IMR-90 (cell line): ENCODE results near the gene MND1. TPM values are rescaled to one million over a fixed set of nuclear protein-coding genes. Genes with fewer than 3 reads are reported as not detected.

Experiments
- ATAC-seq: fragments of 200-7000 bp; cut with Tn5 transposase; 2 replicates; pipeline ENCODE4 v1.9.1; 2020; ENCODE audit warnings: low read depth, mild to moderate bottlenecking, moderate library complexity
- BruUV-seq: library from RNA; stranded (reverse); fragments of 400-500 nt; replicated peaks from 2 replicates; lab custom pipeline; 2021; lab: Mats Ljungman, UMichigan
- CTCF ChIA-PET: fragments of 300-600 bp; formaldehyde crosslinking; extraction: SDS; loops from one replicate; lab custom pipeline; 2021; ENCODE audit warnings: antibody characterized with exemption; lab: Yijun Ruan, JAX
- POLR2A ChIA-PET: fragments of 300-600 bp; sonication (Branson Sonifier 250); formaldehyde crosslinking; loops from one replicate; lab custom pipeline; 2022; ENCODE audit warnings: antibody characterized with exemption; ENCODE audit not compliant: unreplicated experiment; lab: Charles Lee
- DNase-seq: peaks from one replicate; pipeline ENCODE4 v3.0.0; 2013
- H2AFZ ChIP-seq: replicated peaks from 2 replicates; pipeline ENCODE3; 2013; ENCODE audit warnings: low read length, mild to moderate bottlenecking; ENCODE audit not compliant: poor library complexity
- H2AK5ac ChIP-seq: 2 replicates; pipeline ENCODE4 v1.6.1; 2013; ENCODE audit warnings: low read depth, low read length, inconsistent platforms
- H2AK9ac ChIP-seq: replicated peaks from 2 replicates; pipeline ENCODE3; 2013; ENCODE audit warnings: mild to moderate bottlenecking, low read depth, low read length, moderate library complexity; ENCODE audit not compliant: poor library complexity
- H2BK120ac ChIP-seq: 2 replicates; pipeline ENCODE4 v1.6.1; 2013; ENCODE audit warnings: low read depth, low read length, inconsistent platforms
- H2BK15ac ChIP-seq: 3 replicates; pipeline ENCODE4 v1.6.1; 2013; ENCODE audit warnings: low read depth, low read length, inconsistent platforms
- H2BK20ac ChIP-seq: 2 replicates; pipeline ENCODE4 v1.6.1; 2013; ENCODE audit warnings: low read depth, mild to moderate bottlenecking, inconsistent platforms, low read length, moderate library complexity
- H2BK5ac ChIP-seq: 2 replicates; pipeline ENCODE4 v1.6.1; 2013; ENCODE audit warnings: mild to moderate bottlenecking, low read depth, low read length, inconsistent platforms; ENCODE audit not compliant: poor library complexity, severe bottlenecking
- H3K14ac ChIP-seq: replicated peaks from 2 replicates; pipeline ENCODE4 v1.6.1; 2013; ENCODE audit warnings: low read depth, low read length, inconsistent platforms
- H3K18ac ChIP-seq: 2 replicates; pipeline ENCODE4 v1.6.1; 2013; ENCODE audit warnings: low read depth, low read length, control low read depth
- H3K23ac ChIP-seq: 2 replicates; pipeline ENCODE4 v1.6.1; 2013; ENCODE audit warnings: low read depth, low read length, inconsistent platforms
- H3K27ac ChIP-seq: 2 replicates; pipeline ENCODE4 v1.5.1; 2013; ENCODE audit warnings: mild to moderate bottlenecking, control low read depth, low read length; ENCODE audit not compliant: insufficient read depth
- H3K27me3 ChIP-seq: 2 replicates; pipeline ENCODE4 v1.6.1; 2013; ENCODE audit warnings: low read length; ENCODE audit not compliant: control insufficient read depth, insufficient read depth
- H3K36me3 ChIP-seq: 2 replicates; pipeline ENCODE4 v1.6.1; 2013; ENCODE audit warnings: low read length, mixed read lengths; ENCODE audit not compliant: control insufficient read depth, insufficient read depth
- H3K4ac ChIP-seq: 2 replicates; pipeline ENCODE4 v1.6.1; 2013; ENCODE audit warnings: low read depth, low read length, inconsistent platforms
- H3K4me1 ChIP-seq: 2 replicates; pipeline ENCODE4 v1.6.1; 2013; ENCODE audit warnings: low read length, mixed read lengths; ENCODE audit not compliant: control insufficient read depth, insufficient read depth
- H3K4me2 ChIP-seq: 2 replicates; pipeline ENCODE4 v1.6.1; 2013; ENCODE audit warnings: low read depth, mild to moderate bottlenecking, control low read depth, low read length, moderate library complexity
- H3K4me3 ChIP-seq: 2 replicates; pipeline ENCODE4 v1.5.1; 2013; ENCODE audit warnings: low read depth, mild to moderate bottlenecking, control low read depth, low read length, moderate library complexity; ENCODE audit not compliant: insufficient read depth
- H3K56ac ChIP-seq: 2 replicates; pipeline ENCODE4 v1.6.1; 2013; ENCODE audit warnings: low read length, inconsistent platforms; ENCODE audit not compliant: insufficient read depth; ENCODE audit errors: extremely low read depth
- H3K79me1 ChIP-seq, 2 experiments: 2 replicates each; pipeline ENCODE4 v1.6.1; 2013; ENCODE audit warnings: low read length in 2 of 2, inconsistent platforms in 1 of 2, low read depth in 1 of 2
- H3K9ac ChIP-seq: 2 replicates; pipeline ENCODE4 v1.6.1; 2013; ENCODE audit warnings: low read depth, low read length, control low read depth
- H3K9me1 ChIP-seq: 2 replicates; pipeline ENCODE4 v1.6.1; 2013; ENCODE audit warnings: low read length, inconsistent platforms; ENCODE audit not compliant: insufficient read depth
- H3K9me3 ChIP-seq: 2 replicates; pipeline ENCODE4 v1.6.1; 2013; ENCODE audit warnings: low read length; ENCODE audit not compliant: control insufficient read depth, insufficient read depth
- H4K20me1 ChIP-seq: 2 replicates; pipeline ENCODE4 v1.6.1; 2013; ENCODE audit warnings: low read length, inconsistent platforms; ENCODE audit not compliant: insufficient read depth
- H4K5ac ChIP-seq: 2 replicates; pipeline ENCODE4 v1.6.1; 2013; ENCODE audit warnings: mild to moderate bottlenecking, low read depth, low read length, control low read depth
- H4K8ac ChIP-seq, 2 experiments: 2 replicates each; pipeline ENCODE4 v1.6.1; 2013; ENCODE audit warnings: low read depth in 2 of 2, low read length in 2 of 2, control low read depth in 1 of 2, inconsistent platforms in 1 of 2
- H4K91ac ChIP-seq: 2 replicates; pipeline ENCODE4 v1.6.1; 2013; ENCODE audit warnings: low read depth, low read length, inconsistent platforms; ENCODE audit not compliant: insufficient read depth
- BHLHE40 ChIP-seq: fragments of 150-350 bp; IDR thresholded peaks from 2 replicates; pipeline ENCODE4 v1.6.1; 2016; ENCODE audit warnings: mild to moderate bottlenecking, low read depth, low read length
- CEBPB ChIP-seq: IDR thresholded peaks from 2 replicates; pipeline ENCODE4 v1.6.1; 2012; ENCODE audit warnings: low read depth, low read length, improper control_type of control experiment
- CHD1 ChIP-seq: IDR thresholded peaks from 2 replicates; pipeline ENCODE4 v1.6.1; 2012; ENCODE audit warnings: low read depth, low read length, improper control_type of control experiment
- CTCF ChIP-seq: conservative IDR thresholded peaks from 2 replicates; pipeline ENCODE4 v1.5.1; 2012; ENCODE audit warnings: mild to moderate bottlenecking, low read depth, low read length, improper control_type of control experiment
- FOS ChIP-seq: fragments of 150-350 bp; IDR thresholded peaks from 2 replicates; pipeline ENCODE4 v1.6.1; 2016; ENCODE audit warnings: low read depth, low read length
- MAFK ChIP-seq: IDR thresholded peaks from 2 replicates; pipeline ENCODE4 v1.6.1; 2012; ENCODE audit warnings: low read depth, low read length, improper control_type of control experiment
- MAZ ChIP-seq: IDR thresholded peaks from 2 replicates; pipeline ENCODE4 v1.6.1; 2012; ENCODE audit warnings: low read depth, mild to moderate bottlenecking, low read length, improper control_type of control experiment, moderate library complexity, borderline replicate concordance
- MXI1 ChIP-seq: IDR thresholded peaks from 2 replicates; pipeline ENCODE4 v1.6.1; 2012; ENCODE audit warnings: low read depth, mild to moderate bottlenecking, low read length, moderate library complexity, borderline replicate concordance
- NFE2L2 ChIP-seq: fragments of 150-350 bp; IDR thresholded peaks from 2 replicates; pipeline ENCODE4 v1.6.1; 2016; ENCODE audit warnings: low read depth, mild to moderate bottlenecking, low read length
- RAD21 ChIP-seq: IDR thresholded peaks from 2 replicates; pipeline ENCODE4 v1.6.1; 2012; ENCODE audit warnings: low read length, improper control_type of control experiment
- RFX5 ChIP-seq: IDR thresholded peaks from 2 replicates; pipeline ENCODE4 v1.8.0; 2012; ENCODE audit warnings: low read depth, mild to moderate bottlenecking, low read length, moderate library complexity
- SMC3 ChIP-seq: fragments of 150-350 bp; IDR thresholded peaks from 2 replicates; pipeline ENCODE4 v1.6.1; 2016; ENCODE audit warnings: low read depth, mild to moderate bottlenecking, antibody characterized with exemption, low read length, moderate library complexity
- USF2 ChIP-seq: fragments of 150-350 bp; IDR thresholded peaks from 2 replicates; pipeline ENCODE4 v1.6.1; 2017; ENCODE audit warnings: mild to moderate bottlenecking, antibody characterized with exemption, low read length, low read depth
- WGBS, 2 experiments: methylation state at CpG; one replicate each; pipeline versions ENCODE4 v1.1.5 to v1.1.7; 2013; ENCODE audit warnings: missing lambda C conversion rate in 2 of 2; ENCODE audit not compliant: insufficient read length in 1 of 2; ENCODE audit errors: extremely low coverage in 2 of 2; 5-methylcytosine and 5-hydroxymethylcytosine counted together
- dilution Hi-C: fragments of 300-500 bp; cut with HindIII; formaldehyde crosslinking; loops from one replicate; pipeline ENCODE4 v1.14.3; 2018; ENCODE audit warnings: low sequenced_read_pairs; ENCODE audit not compliant: unreplicated experiment
- in situ Hi-C: fragments of 300-500 bp; cut with MboI; formaldehyde crosslinking; loops from 3 replicates; pipeline ENCODE4 v1.14.3; 2019; ENCODE audit warnings: low sequenced_read_pairs, inconsistent platforms, mixed read lengths
- intact Hi-C: fragments of 100-400 bp; cut with micrococcal nuclease; formaldehyde crosslinking; loops from 2 replicates; pipeline ENCODE4 v1.10.0; 2022
- polyA plus RNA-seq, 3 experiments: library from polyadenylated mRNA; depleted of rRNA; stranded (reverse); fragments of >200 nt; gene quantifications; 2 replicates each; pipeline ENCODE4 v1.2.3, GENCODE V29; 2012; ENCODE audit warnings: low replicate concordance in 1 of 3
- total RNA-seq: library from RNA; depleted of rRNA; stranded (reverse); fragments of >200 nt; gene quantifications from 2 replicates; pipeline ENCODE4 v1.2.3, GENCODE V29; 2012
- TF ChIP-seq, protein P1 (sequence below): fragments of 150-350 bp; IDR thresholded peaks from 2 replicates; pipeline ENCODE4 v1.6.1; 2016; ENCODE audit warnings: low read depth, mild to moderate bottlenecking, low read length, moderate library complexity, borderline replicate concordance

Gene MND1
- total and polyA plus RNA-seq, 2 of the 4 experiments (the other 2 are of a cell fraction) = 0.36 to 3.5 TPM

- Histone ChIP-seq H2BK15ac (no peak overlapping the region), H3K9me3 (no peaks in the 10 kb centered on the region), H3K23ac (no peak overlapping the region), H3K36me3 (no peaks in the 10 kb centered on the region), H3K4me3 (no peak overlapping the region), H2AK5ac (no peak overlapping the region), H4K20me1 (no peaks in the 10 kb centered on the region), H3K79me1 (no peaks in the 10 kb centered on the region), H3K4me1 (peaks cover 2% of the 10 kb centered on the region), H3K9me1 (peaks cover 5% of the 10 kb centered on the region; the same call in 1 of the 2 replicates), H2AK9ac (no peak overlapping the region), H3K56ac (no peak overlapping the region), H3K27me3 (no peaks in the 10 kb centered on the region), H3K4me2 (no peak overlapping the region; the same call in 1 of the 2 replicates), H2BK5ac (no peak overlapping the region), H3K18ac (no peak overlapping the region), H3K4ac (no peak overlapping the region), H4K5ac (no peak overlapping the region), H2BK20ac (no peak overlapping the region), H4K91ac (no peak overlapping the region), H4K8ac (no peak overlapping the region), H3K14ac (no peak overlapping the region), H3K27ac (no peak overlapping the region), H2AFZ (no peak overlapping the region), H3K9ac (no peak overlapping the region), H2BK120ac (no peak overlapping the region)
- POLR2A ChIA-PET = no interaction called here
- in situ Hi-C loops (no loop called here), dilution Hi-C loops (no loop called here), intact Hi-C loops (loop anchor here (1.0 kb wide), 1 partner anchor 141 kb away; no protein-coding TSS in a partner anchor)
- WGBS, 2 experiments = 93% methylated on average over 9 of the region's 12 CpGs; no CpG with 5 or more reads in 1 of the 2 experiments
- DNase-seq = peak; percentile 64
- CTCF ChIA-PET = interaction anchor here (0.6 to 1.0 kb wide), 8 partner anchors 10 to 895 kb away, joined by 3 to 8 read pairs (median 4); no protein-coding TSS in a partner anchor
- ATAC-seq = no peak
- no TSS peak for BruUV-seq
- TF ChIP-seq NFE2L2 = no peak
- TF ChIP-seq RFX5 = no peak
- peak; percentile 53 for TF ChIP-seq RAD21
- no peak for TF ChIP-seq MAFK
- TF ChIP-seq BHLHE40 = no peak
- no peak for TF ChIP-seq FOS
- TF ChIP-seq CHD1 = no peak
- peak; percentile 74 for TF ChIP-seq CEBPB
- TF ChIP-seq SMC3 = peak; percentile 47
- no peak for TF ChIP-seq USF2
- peak; percentile 50 for TF ChIP-seq CTCF
- no peak for TF ChIP-seq MAZ
- TF ChIP-seq MXI1 = no peak
- TF ChIP-seq, protein P1, sequence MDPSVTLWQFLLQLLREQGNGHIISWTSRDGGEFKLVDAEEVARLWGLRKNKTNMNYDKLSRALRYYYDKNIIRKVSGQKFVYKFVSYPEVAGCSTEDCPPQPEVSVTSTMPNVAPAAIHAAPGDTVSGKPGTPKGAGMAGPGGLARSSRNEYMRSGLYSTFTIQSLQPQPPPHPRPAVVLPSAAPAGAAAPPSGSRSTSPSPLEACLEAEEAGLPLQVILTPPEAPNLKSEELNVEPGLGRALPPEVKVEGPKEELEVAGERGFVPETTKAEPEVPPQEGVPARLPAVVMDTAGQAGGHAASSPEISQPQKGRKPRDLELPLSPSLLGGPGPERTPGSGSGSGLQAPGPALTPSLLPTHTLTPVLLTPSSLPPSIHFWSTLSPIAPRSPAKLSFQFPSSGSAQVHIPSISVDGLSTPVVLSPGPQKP = no peak
Measured at GRCh38 chr4:153432965-153433753, 88.7 kb downstream of the MND1 start.
